WTC11 (cell line): Measurements from ENCODE around the gene CACNA2D3.

Source experiments
- ATF1 ChIP-seq: sonication (generic); formaldehyde crosslinking; IDR thresholded peaks from 2 replicates; pipeline ENCODE4 v1.8.1; 2023; ENCODE audit warnings: mild to moderate bottlenecking, moderate library complexity, missing genetic modification reagents
- CBFB ChIP-seq: sonication (generic); formaldehyde crosslinking; IDR thresholded peaks from 2 replicates; pipeline ENCODE4 v1.8.1; 2022; ENCODE audit warnings: mild to moderate bottlenecking, low read depth, missing genetic modification reagents
- CREM ChIP-seq: sonication (generic); formaldehyde crosslinking; IDR thresholded peaks from 2 replicates; pipeline ENCODE4 v1.8.1; 2022; ENCODE audit warnings: mild to moderate bottlenecking, missing genetic modification reagents, moderate library complexity
- CTCF ChIP-seq: fragments of 200-600 bp; IDR thresholded peaks from 2 replicates; pipeline ENCODE4 v1.8.0; 2022; ENCODE audit warnings: antibody characterized with exemption
- E2F5 ChIP-seq: sonication (generic); formaldehyde crosslinking; IDR thresholded peaks from 2 replicates; pipeline ENCODE4 v1.8.1; 2022; ENCODE audit warnings: mild to moderate bottlenecking, moderate library complexity, missing genetic modification reagents
- IRF2 ChIP-seq: sonication (generic); formaldehyde crosslinking; IDR thresholded peaks from 2 replicates; pipeline ENCODE4 v1.8.0; 2022; ENCODE audit warnings: low read depth, missing genetic modification reagents, borderline replicate concordance
- NFYB ChIP-seq: sonication (generic); formaldehyde crosslinking; conservative IDR thresholded peaks from 2 replicates; pipeline ENCODE4 v1.8.0; 2022; ENCODE audit warnings: low read depth, missing genetic modification reagents
- STAT6 ChIP-seq: sonication (generic); formaldehyde crosslinking; conservative IDR thresholded peaks from 2 replicates; pipeline ENCODE4 v1.8.1; 2023; ENCODE audit warnings: mild to moderate bottlenecking, low read depth, missing genetic modification reagents, moderate library complexity
- TCF7 ChIP-seq: sonication (generic); formaldehyde crosslinking; IDR thresholded peaks from 2 replicates; pipeline ENCODE4 v1.8.0; 2022; ENCODE audit warnings: mild to moderate bottlenecking, low read depth, missing genetic modification reagents, moderate library complexity
- TEAD1 ChIP-seq: sonication (generic); formaldehyde crosslinking; IDR thresholded peaks from 2 replicates; pipeline ENCODE4 v1.8.0; 2022; ENCODE audit warnings: mild to moderate bottlenecking, missing genetic modification reagents
- ZNF138 ChIP-seq: sonication (generic); formaldehyde crosslinking; conservative IDR thresholded peaks from 2 replicates; pipeline ENCODE4 v1.8.1; 2022; ENCODE audit warnings: mild to moderate bottlenecking, moderate library complexity, missing genetic modification reagents
- ZNF263 ChIP-seq: sonication (generic); formaldehyde crosslinking; IDR thresholded peaks from 2 replicates; pipeline ENCODE4 v1.8.1; 2022; ENCODE audit warnings: low read depth, mild to moderate bottlenecking, moderate library complexity, missing genetic modification reagents
- ZNF416 ChIP-seq: fragments of 250-450 bp; sonication (Bioruptor Pico); IDR thresholded peaks from 2 replicates; pipeline ENCODE4 v1.9.0; 2021; ENCODE audit warnings: mild to moderate bottlenecking, inconsistent platforms
- ZNF512 ChIP-seq: sonication (generic); formaldehyde crosslinking; IDR thresholded peaks from 2 replicates; pipeline ENCODE4 v1.8.1; 2022; ENCODE audit warnings: missing genetic modification reagents, borderline replicate concordance

- TF ChIP-seq TEAD1: no peak
- TF ChIP-seq ZNF512 (CRISPR knock-in tag): no peak
- TF ChIP-seq CTCF: no peak
- TF ChIP-seq CREM: no peak
- TF ChIP-seq NFYB (CRISPR knock-in tag): no peak
- no peak for TF ChIP-seq E2F5 (CRISPR knock-in tag)
- no peak for TF ChIP-seq IRF2
- no peak for TF ChIP-seq TCF7 (CRISPR knock-in tag)
- no peak for TF ChIP-seq ZNF263
- no peak for TF ChIP-seq ZNF138 (CRISPR knock-in tag)
- no peak for TF ChIP-seq STAT6
- TF ChIP-seq ZNF416 (CRISPR knock-in tag): no peak
- no peak for TF ChIP-seq CBFB (CRISPR knock-in tag)
- no peak for TF ChIP-seq ATF1
Measured at GRCh38 chr3:55090746-55091145, 968.4 kb downstream of the CACNA2D3 start.
